ENCODE data around the gene DNAJC18.

- TF ChIP-seq CTCF (conservative IDR thresholded peaks at IDR 0.05; ENCODE audit: low read length) (no peak), EZH2phosphoT487 (IDR thresholded peaks at IDR 0.05; ENCODE audit: borderline replicate concordance) (no peak)
Observed at GRCh38 chr5:139416651-139417050, 22.7 kb downstream of the DNAJC18 start.
